Keratinocyte (primary cell): ENCODE measurements around the gene DHODH. TPM values are rescaled to one million over a fixed set of nuclear protein-coding genes. Genes with fewer than 3 reads are reported as not detected.
"Not testable (repeated sequence)": the region's sequence is repeated elsewhere in the genome, so short reads cannot be mapped to it uniquely, and the experiment has no call there.

Experiments used
- DNase-seq: peaks from one replicate; pipeline ENCODE4 v3.0.0-alpha.2; 2011; ENCODE audit warnings: low read depth, missing footprints, low spot score
- FAIRE-seq: peaks from 2 replicates; lab custom pipeline; 2011; peaks lifted over from hg19 to GRCh38; lab: Jason Lieb, UNC
- H2AFZ ChIP-seq: 2 replicates; pipeline ENCODE4 v1.6.0; 2012; ENCODE audit warnings: low read length, control low read depth, inconsistent platforms; ENCODE audit not compliant: control insufficient read depth
- H3K27ac ChIP-seq: 2 replicates; pipeline ENCODE4 v1.5.1; 2011; ENCODE audit warnings: low read length; ENCODE audit not compliant: control insufficient read depth, insufficient read depth
- H3K27me3 ChIP-seq: 3 replicates; pipeline ENCODE4 v1.6.0; 2011; ENCODE audit warnings: low read length; ENCODE audit not compliant: control insufficient read depth, insufficient read depth; ENCODE audit errors: extremely low read depth
- H3K36me3 ChIP-seq, 2 experiments: 2 replicates in 1 of 2; 3 replicates in 1 of 2; pipeline ENCODE4 v1.5.1; 2011; ENCODE audit warnings: low read length in 2 of 2, mild to moderate bottlenecking in 1 of 2; ENCODE audit not compliant: control insufficient read depth in 2 of 2, insufficient read depth in 2 of 2; ENCODE audit errors: extremely low read depth in 1 of 2
- H3K4me1 ChIP-seq: 3 replicates; pipeline ENCODE4 v1.5.1; 2011; ENCODE audit warnings: low read length; ENCODE audit not compliant: control insufficient read depth, insufficient read depth; ENCODE audit errors: extremely low read depth
- H3K4me2 ChIP-seq: 3 replicates; pipeline ENCODE4 v1.6.0; 2011; ENCODE audit warnings: low read depth, low read length; ENCODE audit not compliant: control insufficient read depth, insufficient read depth; ENCODE audit errors: extremely low read depth
- H3K4me3 ChIP-seq, 3 experiments: fragments of 200-600 bp in 1 of 3; sonication (generic) in 1 of 3; 2 replicates in 2 of 3; 3 replicates in 1 of 3; pipeline ENCODE4 v1.5.1; 2011 to 2016; ENCODE audit warnings: low read length in 3 of 3, mild to moderate bottlenecking in 3 of 3, control low read depth in 2 of 3, inconsistent platforms in 1 of 3, low read depth in 1 of 3, mixed read lengths in 1 of 3, mixed run types in 1 of 3, moderate library complexity in 1 of 3; ENCODE audit not compliant: control insufficient read depth in 2 of 3, insufficient read depth in 2 of 3; ENCODE audit errors: extremely low read depth in 1 of 3
- H3K79me2 ChIP-seq: 2 replicates; pipeline ENCODE4 v1.6.0; 2012; ENCODE audit warnings: low read length; ENCODE audit not compliant: control insufficient read depth, insufficient read depth
- H3K9ac ChIP-seq: 3 replicates; pipeline ENCODE4 v1.6.0; 2011; ENCODE audit warnings: low read length; ENCODE audit not compliant: control insufficient read depth, insufficient read depth; ENCODE audit errors: extremely low read depth
- H3K9me1 ChIP-seq: 3 replicates; pipeline ENCODE4 v1.6.0; 2011; ENCODE audit warnings: low read length; ENCODE audit not compliant: control insufficient read depth, insufficient read depth; ENCODE audit errors: extremely low read depth
- H3K9me3 ChIP-seq: 2 replicates; pipeline ENCODE4 v1.5.1; 2012; ENCODE audit warnings: low read depth, low read length; ENCODE audit not compliant: control insufficient read depth
- H4K20me1 ChIP-seq: 3 replicates; pipeline ENCODE4 v1.6.0; 2011; ENCODE audit warnings: low read length; ENCODE audit not compliant: control insufficient read depth, insufficient read depth; ENCODE audit errors: extremely low read depth
- EZH2 ChIP-seq: IDR thresholded peaks from one replicate; pipeline ENCODE4 v1.6.1; 2012; ENCODE audit warnings: inconsistent platforms, mild to moderate bottlenecking, low read length, moderate library complexity
- dilution Hi-C: fragments of 300-500 bp; cut with MboI; formaldehyde crosslinking; loops from one replicate; pipeline ENCODE4 v1.7.0; 2020; ENCODE audit warnings: low sequenced_read_pairs; ENCODE audit not compliant: extremely low pct_ligation_motif_present
- polyA plus RNA-seq, 5 experiments: library from polyadenylated mRNA; depleted of rRNA in 3 of 5; stranded (reverse) in 3 of 5; stranded (forward) in 1 of 5; unstranded in 1 of 5; fragments of >200 nt; gene quantifications; 1 replicate in 1 of 5; 2 replicates in 3 of 5; 3 replicates in 1 of 5; pipeline versions ENCODE4 v1.2.1 to v1.2.3, GENCODE V29; 2011 to 2012; ENCODE audit warnings: missing spikeins in 2 of 5, low read depth in 1 of 5, low replicate concordance in 1 of 5
- TF ChIP-seq, protein P1 (sequence below), 3 experiments: IDR thresholded peaks in 1 of 3; conservative IDR thresholded peaks in 1 of 3; optimal IDR thresholded peaks in 1 of 3; 2 replicates in 2 of 3; 3 replicates in 1 of 3; pipeline versions ENCODE3 to v1.5.1; 2011; ENCODE audit warnings: low read length in 3 of 3, mild to moderate bottlenecking in 3 of 3, moderate library complexity in 2 of 3, control low read depth in 1 of 3, inconsistent platforms in 1 of 3; ENCODE audit not compliant: insufficient read depth in 2 of 3; ENCODE audit errors: extremely low read depth in 1 of 3

Gene DHODH
- polyA plus RNA-seq, 1 donor (not counting 4 experiments of a cell fraction or from before 2014, with no cell fraction given): 5.4 TPM

DNA sequence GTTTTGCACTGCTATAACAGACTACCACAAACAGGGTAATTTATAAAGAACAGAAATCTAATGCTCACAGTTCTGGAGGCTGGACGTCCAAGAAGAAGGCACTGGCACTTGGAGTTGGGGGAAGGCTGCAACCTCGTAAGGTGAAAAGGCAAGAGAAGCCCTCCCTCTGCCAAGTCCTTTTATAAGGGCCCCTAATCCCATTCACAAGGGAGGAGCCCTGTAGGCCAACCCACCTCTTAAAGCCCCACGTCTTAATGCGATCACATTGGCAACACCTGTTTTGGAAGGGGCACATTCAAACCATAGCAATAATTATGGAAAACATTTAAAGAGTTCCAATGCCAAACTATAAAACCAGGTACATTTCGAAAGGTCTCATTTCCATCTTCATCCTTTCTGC, 13.5 kb upstream of the DHODH start:
- FAIRE-seq: no peak
- Histone ChIP-seq H3K9me3 (no peaks in the 10 kb centered on the region), H3K9ac (no peak overlapping the region), H3K27ac (no peak overlapping the region), H3K79me2 (no peaks in the 10 kb centered on the region), H3K4me2 (no peak overlapping the region), H3K4me1 (no peaks in the 10 kb centered on the region), H3K36me3 (no peaks in the 10 kb centered on the region), H3K4me3 (no peak overlapping the region), H3K27me3 (no peaks in the 10 kb centered on the region), H4K20me1 (no peaks in the 10 kb centered on the region), H2AFZ (no peak overlapping the region), H3K9me1 (no peaks in the 10 kb centered on the region)
- no peak for DNase-seq
- dilution Hi-C loops: no loop called here
- no peak for TF ChIP-seq EZH2
- TF ChIP-seq, protein P1, sequence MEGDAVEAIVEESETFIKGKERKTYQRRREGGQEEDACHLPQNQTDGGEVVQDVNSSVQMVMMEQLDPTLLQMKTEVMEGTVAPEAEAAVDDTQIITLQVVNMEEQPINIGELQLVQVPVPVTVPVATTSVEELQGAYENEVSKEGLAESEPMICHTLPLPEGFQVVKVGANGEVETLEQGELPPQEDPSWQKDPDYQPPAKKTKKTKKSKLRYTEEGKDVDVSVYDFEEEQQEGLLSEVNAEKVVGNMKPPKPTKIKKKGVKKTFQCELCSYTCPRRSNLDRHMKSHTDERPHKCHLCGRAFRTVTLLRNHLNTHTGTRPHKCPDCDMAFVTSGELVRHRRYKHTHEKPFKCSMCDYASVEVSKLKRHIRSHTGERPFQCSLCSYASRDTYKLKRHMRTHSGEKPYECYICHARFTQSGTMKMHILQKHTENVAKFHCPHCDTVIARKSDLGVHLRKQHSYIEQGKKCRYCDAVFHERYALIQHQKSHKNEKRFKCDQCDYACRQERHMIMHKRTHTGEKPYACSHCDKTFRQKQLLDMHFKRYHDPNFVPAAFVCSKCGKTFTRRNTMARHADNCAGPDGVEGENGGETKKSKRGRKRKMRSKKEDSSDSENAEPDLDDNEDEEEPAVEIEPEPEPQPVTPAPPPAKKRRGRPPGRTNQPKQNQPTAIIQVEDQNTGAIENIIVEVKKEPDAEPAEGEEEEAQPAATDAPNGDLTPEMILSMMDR (optimal IDR thresholded peaks at IDR 0.05 in 1 of 3, IDR thresholded peaks at IDR 0.05 in 1 of 3, conservative IDR thresholded peaks at IDR 0.05 in 1 of 3; ENCODE audit: extremely low read depth in 1 of 3, insufficient read depth in 2 of 3, low read length in 3 of 3): no peak

DNA sequence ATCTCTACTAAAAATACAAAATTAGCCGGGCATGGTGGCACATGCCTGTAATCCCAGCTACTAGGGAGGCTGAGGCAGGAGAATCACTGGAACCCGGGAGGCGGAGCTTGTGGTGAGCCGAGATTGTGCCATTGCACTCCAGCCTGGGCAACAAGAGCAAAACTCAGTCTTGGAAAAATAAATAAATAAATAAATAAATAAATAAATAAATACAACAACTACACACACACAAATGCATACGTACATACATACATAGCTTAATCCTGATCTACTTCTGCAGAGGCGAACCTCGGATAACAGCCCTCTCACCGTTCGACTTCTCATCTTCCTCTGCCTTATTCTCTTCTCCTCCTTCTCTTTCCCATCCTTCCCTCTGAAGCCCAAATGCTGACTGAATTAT, 11.0 kb upstream of the DHODH start:
- H3K36me3 ChIP-seq, H3K4me2 ChIP-seq, H3K4me1 ChIP-seq, H3K4me3 ChIP-seq, DNase-seq, H3K9ac ChIP-seq, H3K79me2 ChIP-seq, H3K27me3 ChIP-seq, H2AFZ ChIP-seq, H3K27ac ChIP-seq, H3K9me1 ChIP-seq, FAIRE-seq, dilution Hi-C loops, H4K20me1 ChIP-seq, H3K9me3 ChIP-seq: not testable (repeated sequence)

DNA sequence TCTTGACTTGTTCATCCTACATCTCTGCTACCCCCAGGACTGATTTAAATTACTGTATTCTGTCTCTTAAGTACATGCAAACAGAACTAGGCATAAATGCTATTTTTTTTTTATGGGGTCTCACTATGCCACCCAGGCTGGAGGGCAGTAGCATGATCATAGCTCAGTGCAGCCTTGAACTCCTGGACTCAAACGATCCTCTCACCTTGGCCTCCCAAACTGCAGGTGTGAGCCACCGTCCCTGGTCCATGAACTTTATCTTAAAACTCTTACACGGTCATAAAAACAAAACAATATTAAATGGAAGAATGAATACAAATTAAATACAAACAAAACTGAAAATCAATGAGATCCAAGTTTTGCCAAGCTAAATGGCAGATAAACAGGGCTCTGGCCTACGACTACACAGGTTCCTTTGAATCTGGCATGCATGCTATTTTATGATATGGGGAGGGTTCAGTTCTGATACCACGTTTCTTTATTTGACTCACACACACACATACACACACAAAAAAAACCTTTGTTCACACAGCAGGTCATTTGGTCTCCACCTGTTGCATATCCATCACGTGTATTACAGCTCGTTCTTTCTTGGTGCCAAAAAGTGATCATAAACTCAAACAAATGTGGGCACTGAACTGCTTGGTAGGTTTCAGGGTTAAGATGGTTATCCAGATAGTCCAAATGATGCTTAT, 7.2 kb upstream of the DHODH start:
- dilution Hi-C loops: no loop called here
- no peak overlapping the region for H3K27ac ChIP-seq
- no peak for DNase-seq
- H3K4me2 ChIP-seq: no peak overlapping the region
- no peak overlapping the region for H3K9ac ChIP-seq
- no peaks in the 10 kb centered on the region for H3K27me3 ChIP-seq
- no peaks in the 10 kb centered on the region for H3K36me3 ChIP-seq
- no peak for TF ChIP-seq EZH2
- TF ChIP-seq, protein P1 (optimal IDR thresholded peaks at IDR 0.05 in 1 of 3, IDR thresholded peaks at IDR 0.05 in 1 of 3, conservative IDR thresholded peaks at IDR 0.05 in 1 of 3; ENCODE audit: extremely low read depth in 1 of 3, insufficient read depth in 2 of 3, low read length in 3 of 3): no peak
- no peaks in the 10 kb centered on the region for H3K9me1 ChIP-seq
- no peaks in the 10 kb centered on the region for H3K9me3 ChIP-seq
- FAIRE-seq: no peak
- H3K4me3 ChIP-seq: no peak overlapping the region
- no peaks in the 10 kb centered on the region for H3K4me1 ChIP-seq
- no peaks in the 10 kb centered on the region for H3K79me2 ChIP-seq
- H2AFZ ChIP-seq: no peak overlapping the region
- no peaks in the 10 kb centered on the region for H4K20me1 ChIP-seq
